ENCODE results near the gene SPRR4.

GRCh38 chr1:152940614-152941013 lies 29.8 kb upstream of the SPRR4 start:
- TF ChIP-seq CTCF (IDR thresholded peaks at IDR 0.05 in 8 of 11, conservative IDR thresholded peaks at IDR 0.05 in 3 of 11) (no peak), POLR2A (IDR thresholded peaks at IDR 0.05) (no peak)
